Stimulated activated naive B cell treated with anti-CD40 and anti-IgM and Interleukin-4, amounts not matched to agents 10 μg/mL and 1 μg/mL and 100 μg/mL, for 72 hours (primary cell): Measurements from ENCODE around the gene MED10.
"Not testable (repeated sequence)": the region's sequence is repeated elsewhere in the genome, so short reads cannot be mapped to it uniquely, and the experiment has no call there.

Source experiments
- ATAC-seq, 2 donors: fragments of 150-1000 bp; cut with Tn5 transposase; replicated peaks; 2 replicates each; pipeline ENCODE4 v1.10.0; 2021; ENCODE audit warnings: moderate library complexity in 1 of 2
- DNase-seq: peaks from one replicate; pipeline ENCODE4 v3.0.0; 2021
- H3K27ac Mint-ChIP-seq: one replicate; pipeline ENCODE4 v1.8.0; 2022; ENCODE audit warnings: mild to moderate bottlenecking, mixed read lengths
- H3K27me3 Mint-ChIP-seq, 2 donors: one replicate each; pipeline ENCODE4 v1.8.0; 2022; ENCODE audit warnings: mixed read lengths in 2 of 2
- H3K36me3 Mint-ChIP-seq, 2 donors: one replicate each; pipeline ENCODE4 v1.8.0; 2022; ENCODE audit warnings: mixed read lengths in 2 of 2, mild to moderate bottlenecking in 1 of 2
- H3K4me1 Mint-ChIP-seq, 2 donors: one replicate each; pipeline ENCODE4 v1.8.0; 2022; ENCODE audit warnings: mixed read lengths in 2 of 2, mild to moderate bottlenecking in 1 of 2
- H3K4me3 Mint-ChIP-seq, 2 donors: one replicate each; pipeline ENCODE4 v1.8.0; 2022; ENCODE audit warnings: mild to moderate bottlenecking in 2 of 2, mixed read lengths in 2 of 2, moderate library complexity in 1 of 2
- H3K9me3 Mint-ChIP-seq, 2 donors: one replicate each; pipeline ENCODE4 v1.8.0; 2022; ENCODE audit warnings: mixed read lengths in 2 of 2, mild to moderate bottlenecking in 1 of 2

Gene MED10

GRCh38 chr5:6357817-6358433 lies 20.4 kb downstream of the MED10 start:
- not testable (repeated sequence) for H3K27me3 Mint-ChIP-seq, H3K4me3 Mint-ChIP-seq, DNase-seq, H3K27ac Mint-ChIP-seq, H3K9me3 Mint-ChIP-seq, ATAC-seq
- Mint-ChIP-seq H3K4me1 (peaks cover 6 to 13% of the 10 kb centered on the region in 2 donors), H3K36me3 (peaks cover 31 to 47% of the 10 kb centered on the region in 2 donors)

GRCh38 chr5:6356578-6357164 lies 21.7 kb downstream of the MED10 start:
- Mint-ChIP-seq H3K4me3 (no peak overlapping the region), H3K36me3 (peaks cover 20 to 42% of the 10 kb centered on the region in 2 donors), H3K27ac (no peak overlapping the region), H3K4me1 (peaks cover 6 to 13% of the 10 kb centered on the region in 2 donors), H3K9me3 (no peaks in the 10 kb centered on the region), H3K27me3 (no peaks in the 10 kb centered on the region)
- ATAC-seq (no peak), DNase-seq (no peak)

GRCh38 chr5:6355294-6355693 lies 23.1 kb downstream of the MED10 start:
- no peaks in the 10 kb centered on the region for H3K27me3 Mint-ChIP-seq
- H3K9me3 Mint-ChIP-seq: no peaks in the 10 kb centered on the region
- H3K36me3 Mint-ChIP-seq: peaks cover 18 to 36% of the 10 kb centered on the region in 2 donors
- no peak for ATAC-seq
- H3K4me3 Mint-ChIP-seq: no peak overlapping the region
- peaks cover 6 to 9% of the 10 kb centered on the region in 2 donors for H3K4me1 Mint-ChIP-seq
- H3K27ac Mint-ChIP-seq: no peak overlapping the region
- DNase-seq: no peak

- no peaks in the 10 kb centered on the region for H3K9me3 Mint-ChIP-seq
- peaks cover 18 to 34% of the 10 kb centered on the region in 2 donors for H3K36me3 Mint-ChIP-seq
- DNase-seq (no peak), ATAC-seq (no peak)
- no peaks in the 10 kb centered on the region for H3K27me3 Mint-ChIP-seq
- H3K4me3 Mint-ChIP-seq: no peak overlapping the region
- no peak overlapping the region for H3K27ac Mint-ChIP-seq
- peaks cover 3 to 4% of the 10 kb centered on the region in 2 donors for H3K4me1 Mint-ChIP-seq
Observed at GRCh38 chr5:6354848-6355247, 23.5 kb downstream of the MED10 start.

GRCh38 chr5:6353602-6354302 lies 24.6 kb downstream of the MED10 start:
- DNase-seq (no peak), ATAC-seq (no peak)
- H3K27me3 Mint-ChIP-seq: no peaks in the 10 kb centered on the region
- H3K4me3 Mint-ChIP-seq: no peak overlapping the region
- H3K4me1 Mint-ChIP-seq: no peaks in the 10 kb centered on the region
- H3K27ac Mint-ChIP-seq: peak overlapping the region; percentile 61
- peaks cover 21 to 35% of the 10 kb centered on the region in 2 donors for H3K36me3 Mint-ChIP-seq
- H3K9me3 Mint-ChIP-seq: no peaks in the 10 kb centered on the region

GRCh38 chr5:6350277-6351090 lies 27.9 kb downstream of the MED10 start:
- no peaks in the 10 kb centered on the region for H3K9me3 Mint-ChIP-seq
- peaks cover 13 to 30% of the 10 kb centered on the region in 2 donors for H3K36me3 Mint-ChIP-seq
- H3K4me3 Mint-ChIP-seq: no peak overlapping the region
- no peak overlapping the region for H3K27ac Mint-ChIP-seq
- no peak for ATAC-seq
- DNase-seq: no peak
- no peaks in the 10 kb centered on the region for H3K27me3 Mint-ChIP-seq
- no peaks in the 10 kb centered on the region for H3K4me1 Mint-ChIP-seq

- no peak for ATAC-seq
- Mint-ChIP-seq H3K4me1 (no peaks in the 10 kb centered on the region), H3K36me3 (peaks cover 13 to 36% of the 10 kb centered on the region in 2 donors), H3K4me3 (no peak overlapping the region), H3K27me3 (no peaks in the 10 kb centered on the region), H3K9me3 (no peaks in the 10 kb centered on the region), H3K27ac (no peak overlapping the region)
- DNase-seq: no peak
Observed at GRCh38 chr5:6349387-6349786, 29.0 kb downstream of the MED10 start.

GRCh38 chr5:6348476-6349000 lies 29.8 kb downstream of the MED10 start:
- Mint-ChIP-seq H3K4me3 (no peak overlapping the region), H3K9me3 (no peaks in the 10 kb centered on the region), H3K27ac (no peak overlapping the region), H3K36me3 (peaks cover 12 to 36% of the 10 kb centered on the region in 2 donors), H3K4me1 (no peaks in the 10 kb centered on the region), H3K27me3 (no peaks in the 10 kb centered on the region)
- no peak for ATAC-seq
- no peak for DNase-seq

- Mint-ChIP-seq H3K9me3 (no peaks in the 10 kb centered on the region), H3K36me3 (peaks cover 11 to 30% of the 10 kb centered on the region in 2 donors), H3K27me3 (no peaks in the 10 kb centered on the region), H3K4me3 (no peak overlapping the region), H3K4me1 (no peaks in the 10 kb centered on the region), H3K27ac (no peak overlapping the region)
- DNase-seq (no peak), ATAC-seq (no peak)
Observed at GRCh38 chr5:6347673-6348072, 30.7 kb downstream of the MED10 start.

- Mint-ChIP-seq H3K9me3 (no peaks in the 10 kb centered on the region), H3K27me3 (no peaks in the 10 kb centered on the region), H3K27ac (no peak overlapping the region), H3K36me3 (peaks cover 11 to 27% of the 10 kb centered on the region in 2 donors), H3K4me3 (no peak overlapping the region), H3K4me1 (no peaks in the 10 kb centered on the region)
- ATAC-seq: no peak
- no peak for DNase-seq
Observed at GRCh38 chr5:6347165-6347564, 31.2 kb downstream of the MED10 start.

- Mint-ChIP-seq H3K27ac (no peak overlapping the region), H3K27me3 (no peaks in the 10 kb centered on the region), H3K9me3 (no peaks in the 10 kb centered on the region), H3K4me1 (no peaks in the 10 kb centered on the region), H3K4me3 (no peak overlapping the region), H3K36me3 (peaks cover 6 to 23% of the 10 kb centered on the region in 2 donors)
- DNase-seq (no peak), ATAC-seq (no peak)
Observed at GRCh38 chr5:6344593-6344989, 33.8 kb downstream of the MED10 start.

- Mint-ChIP-seq H3K27ac (no peak overlapping the region), H3K36me3 (peaks cover 3 to 17% of the 10 kb centered on the region in 2 donors), H3K4me1 (no peaks in the 10 kb centered on the region), H3K4me3 (no peak overlapping the region), H3K27me3 (no peaks in the 10 kb centered on the region), H3K9me3 (no peaks in the 10 kb centered on the region)
- ATAC-seq (no peak), DNase-seq (no peak)
Observed at GRCh38 chr5:6343951-6344592, 34.3 kb downstream of the MED10 start.

GRCh38 chr5:6342689-6343315 lies 35.5 kb downstream of the MED10 start:
- ATAC-seq (no peak), DNase-seq (no peak)
- peaks cover 3 to 17% of the 10 kb centered on the region in 2 donors for H3K36me3 Mint-ChIP-seq
- H3K9me3 Mint-ChIP-seq: no peaks in the 10 kb centered on the region
- H3K27me3 Mint-ChIP-seq: no peaks in the 10 kb centered on the region
- no peak overlapping the region for H3K4me3 Mint-ChIP-seq
- H3K4me1 Mint-ChIP-seq: no peaks in the 10 kb centered on the region
- H3K27ac Mint-ChIP-seq: no peak overlapping the region
